Nephron (organoid): ENCODE results near the gene PABPN1L.

Source experiments
- H3K27ac Mint-ChIP-seq, 3 experiments: 2 replicates each; pipeline ENCODE4 v1.8.0; 2020; ENCODE audit warnings: mixed read lengths in 3 of 3, mild to moderate bottlenecking in 2 of 3, moderate library complexity in 1 of 3
- H3K27me3 Mint-ChIP-seq: 2 replicates; pipeline ENCODE4 v1.8.0; 2021; ENCODE audit warnings: low read depth, mild to moderate bottlenecking, moderate library complexity, mixed read lengths
- H3K36me3 Mint-ChIP-seq: 2 replicates; pipeline ENCODE4 v1.8.0; 2020; ENCODE audit warnings: low read depth, mixed read lengths
- H3K4me1 Mint-ChIP-seq: 2 replicates; pipeline ENCODE4 v1.8.0; 2020; ENCODE audit warnings: mixed read lengths
- H3K4me3 Mint-ChIP-seq, 3 experiments: 2 replicates each; pipeline ENCODE4 v1.8.0; 2020; ENCODE audit warnings: mild to moderate bottlenecking in 3 of 3, mixed read lengths in 3 of 3, moderate library complexity in 2 of 3
- H3K9me3 Mint-ChIP-seq: 2 replicates; pipeline ENCODE4 v1.8.0; 2020; ENCODE audit warnings: mixed read lengths
- TF ChIP-seq, protein P1 (sequence below), 3 experiments: fragments of 200-600 bp; sonication (generic); IDR thresholded peaks; one replicate each; pipeline ENCODE4 v1.5.0; 2021; ENCODE audit warnings: antibody characterized with exemption in 3 of 3; ENCODE audit not compliant: unreplicated experiment in 3 of 3

PABPN1L gene

DNA sequence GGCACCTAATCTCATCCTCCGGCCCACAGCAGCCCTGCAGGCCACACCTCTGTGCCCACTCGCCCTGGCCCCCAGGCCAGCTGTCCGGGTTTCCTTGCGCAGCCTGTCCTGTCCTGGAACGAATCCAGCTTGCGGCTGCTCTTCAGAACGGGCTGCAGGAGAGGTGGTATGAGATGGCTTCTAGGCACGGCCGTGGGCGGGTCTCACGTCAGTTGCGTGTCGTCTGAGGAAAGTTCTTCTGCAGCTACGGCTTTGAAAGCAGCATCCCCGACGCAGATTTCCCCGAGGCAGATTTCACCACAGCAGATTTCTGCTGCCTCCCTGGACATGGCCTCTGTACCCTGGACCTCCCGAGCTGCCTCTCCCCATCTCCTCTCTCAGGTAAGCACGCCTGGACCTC, 27.9 kb downstream of the PABPN1L start:
- no peaks in the 10 kb centered on the region for H3K27me3 Mint-ChIP-seq
- no peak overlapping the region for H3K4me3 Mint-ChIP-seq
- H3K36me3 Mint-ChIP-seq = peaks cover 9% of the 10 kb centered on the region
- no peak overlapping the region for H3K27ac Mint-ChIP-seq
- TF ChIP-seq, protein P1, sequence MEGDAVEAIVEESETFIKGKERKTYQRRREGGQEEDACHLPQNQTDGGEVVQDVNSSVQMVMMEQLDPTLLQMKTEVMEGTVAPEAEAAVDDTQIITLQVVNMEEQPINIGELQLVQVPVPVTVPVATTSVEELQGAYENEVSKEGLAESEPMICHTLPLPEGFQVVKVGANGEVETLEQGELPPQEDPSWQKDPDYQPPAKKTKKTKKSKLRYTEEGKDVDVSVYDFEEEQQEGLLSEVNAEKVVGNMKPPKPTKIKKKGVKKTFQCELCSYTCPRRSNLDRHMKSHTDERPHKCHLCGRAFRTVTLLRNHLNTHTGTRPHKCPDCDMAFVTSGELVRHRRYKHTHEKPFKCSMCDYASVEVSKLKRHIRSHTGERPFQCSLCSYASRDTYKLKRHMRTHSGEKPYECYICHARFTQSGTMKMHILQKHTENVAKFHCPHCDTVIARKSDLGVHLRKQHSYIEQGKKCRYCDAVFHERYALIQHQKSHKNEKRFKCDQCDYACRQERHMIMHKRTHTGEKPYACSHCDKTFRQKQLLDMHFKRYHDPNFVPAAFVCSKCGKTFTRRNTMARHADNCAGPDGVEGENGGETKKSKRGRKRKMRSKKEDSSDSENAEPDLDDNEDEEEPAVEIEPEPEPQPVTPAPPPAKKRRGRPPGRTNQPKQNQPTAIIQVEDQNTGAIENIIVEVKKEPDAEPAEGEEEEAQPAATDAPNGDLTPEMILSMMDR (IDR thresholded peaks at IDR 0.05; ENCODE audit: unreplicated experiment in 3 of 3) = no peak
- no peaks in the 10 kb centered on the region for H3K4me1 Mint-ChIP-seq
- no peaks in the 10 kb centered on the region for H3K9me3 Mint-ChIP-seq

DNA sequence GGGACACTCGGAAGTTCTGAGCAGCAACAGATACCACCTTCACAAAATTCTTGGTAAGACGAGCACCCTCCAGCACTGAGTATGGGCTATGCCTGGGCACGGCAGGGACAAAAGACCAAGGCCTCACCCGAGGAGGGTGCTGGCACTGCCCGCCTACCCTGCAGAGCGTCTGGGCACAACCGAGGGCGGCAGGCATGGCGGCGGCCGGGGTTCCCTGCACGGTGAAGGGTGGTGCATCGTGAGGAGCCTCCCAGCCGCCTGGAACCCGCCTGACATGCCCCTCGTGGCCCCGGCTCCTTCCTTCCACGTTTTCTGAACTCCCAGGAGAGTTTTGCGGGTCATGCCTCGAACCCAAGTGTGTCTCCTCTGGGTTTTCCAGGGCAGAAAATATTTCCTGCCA, 28.7 kb downstream of the PABPN1L start:
- H3K4me3 Mint-ChIP-seq = no peak overlapping the region

GRCh38 chr16:88836791-88837190, 29.7 kb downstream of the PABPN1L start:
- Mint-ChIP-seq H3K36me3 (peaks cover 10% of the 10 kb centered on the region), H3K9me3 (no peaks in the 10 kb centered on the region), H3K27ac (no peak overlapping the region), H3K27me3 (no peaks in the 10 kb centered on the region), H3K4me1 (no peaks in the 10 kb centered on the region), H3K4me3 (no peak overlapping the region)
- TF ChIP-seq, protein P1 (IDR thresholded peaks at IDR 0.05; ENCODE audit: unreplicated experiment in 3 of 3) = no peak

More for the DNA sequence above, 28.7 kb downstream of the PABPN1L start:
- H3K36me3 Mint-ChIP-seq = peaks cover 10% of the 10 kb centered on the region
- no peak overlapping the region for H3K27ac Mint-ChIP-seq
- TF ChIP-seq, protein P1 (IDR thresholded peaks at IDR 0.05; ENCODE audit: unreplicated experiment in 3 of 3) = no peak
- H3K27me3 Mint-ChIP-seq = no peaks in the 10 kb centered on the region
- H3K9me3 Mint-ChIP-seq = no peaks in the 10 kb centered on the region
- H3K4me1 Mint-ChIP-seq = no peaks in the 10 kb centered on the region

GRCh38 chr16:88835818-88836217, 30.6 kb downstream of the PABPN1L start:
- Mint-ChIP-seq H3K27ac (no peak overlapping the region), H3K36me3 (peaks cover 10% of the 10 kb centered on the region), H3K27me3 (no peaks in the 10 kb centered on the region), H3K4me1 (no peaks in the 10 kb centered on the region), H3K4me3 (no peak overlapping the region), H3K9me3 (no peaks in the 10 kb centered on the region)
- TF ChIP-seq, protein P1 (IDR thresholded peaks at IDR 0.05; ENCODE audit: unreplicated experiment in 3 of 3) = no peak

DNA sequence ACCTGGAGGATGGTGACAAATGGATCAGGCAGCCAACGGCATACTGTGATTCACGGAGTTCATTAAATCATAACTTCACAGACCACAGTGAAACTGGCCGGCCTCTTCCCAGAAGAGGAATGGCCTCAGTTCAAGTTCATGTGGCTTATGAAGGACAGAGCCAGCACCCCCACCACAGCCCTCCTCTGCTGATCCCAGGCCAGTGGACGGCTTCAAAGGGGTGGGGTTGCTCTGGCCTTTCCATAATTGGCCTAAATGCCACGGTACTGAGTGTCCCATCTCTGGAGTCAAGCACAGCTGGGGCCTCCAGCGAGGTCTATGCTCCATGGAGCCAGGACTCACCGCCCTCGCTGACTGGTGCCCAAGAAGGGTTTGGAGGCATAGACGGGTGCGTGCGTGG, 31.1 kb downstream of the PABPN1L start:
- H3K4me3 Mint-ChIP-seq = no peak overlapping the region
- no peaks in the 10 kb centered on the region for H3K27me3 Mint-ChIP-seq
- H3K27ac Mint-ChIP-seq = no peak overlapping the region
- TF ChIP-seq, protein P1 (IDR thresholded peaks at IDR 0.05; ENCODE audit: unreplicated experiment in 3 of 3) = no peak
- no peaks in the 10 kb centered on the region for H3K9me3 Mint-ChIP-seq
- no peaks in the 10 kb centered on the region for H3K4me1 Mint-ChIP-seq
- peaks cover 10% of the 10 kb centered on the region for H3K36me3 Mint-ChIP-seq

DNA sequence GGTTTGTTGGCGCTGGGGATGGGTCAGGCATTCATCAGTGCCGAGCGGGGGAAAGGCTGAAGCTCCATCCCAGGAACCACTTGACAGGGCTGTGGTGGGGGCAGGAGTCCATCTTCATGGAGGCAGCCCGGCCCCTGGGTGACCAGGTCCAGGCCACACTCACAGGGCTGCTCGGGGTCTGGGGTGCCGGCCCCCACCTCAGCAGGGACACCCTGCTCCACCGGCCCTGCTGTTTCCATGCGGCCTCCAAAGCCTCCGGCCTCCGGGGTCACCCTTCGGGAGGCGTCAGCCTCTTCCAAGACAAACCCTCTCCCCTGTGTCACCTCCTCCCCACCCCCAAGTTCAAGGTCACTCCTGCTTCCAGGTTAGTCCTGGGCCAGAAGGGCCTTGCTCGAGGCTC, 31.8 kb downstream of the PABPN1L start:
- TF ChIP-seq, protein P1 (IDR thresholded peaks at IDR 0.05; ENCODE audit: unreplicated experiment in 3 of 3) = no peak
- no peaks in the 10 kb centered on the region for H3K4me1 Mint-ChIP-seq
- no peak overlapping the region for H3K4me3 Mint-ChIP-seq
- no peak overlapping the region for H3K27ac Mint-ChIP-seq
- H3K36me3 Mint-ChIP-seq = peaks cover 10% of the 10 kb centered on the region
- H3K27me3 Mint-ChIP-seq = no peaks in the 10 kb centered on the region
- H3K9me3 Mint-ChIP-seq = no peaks in the 10 kb centered on the region
